ENCODE measurements around the gene MAP3K1. TPM values are rescaled to one million over a fixed set of nuclear protein-coding genes. Genes with fewer than 3 reads are reported as not detected.

MAP3K1 gene
- total and polyA plus RNA-seq, 2 experiments from 2014 or later, result 12.0 to 38.2 TPM

DNA sequence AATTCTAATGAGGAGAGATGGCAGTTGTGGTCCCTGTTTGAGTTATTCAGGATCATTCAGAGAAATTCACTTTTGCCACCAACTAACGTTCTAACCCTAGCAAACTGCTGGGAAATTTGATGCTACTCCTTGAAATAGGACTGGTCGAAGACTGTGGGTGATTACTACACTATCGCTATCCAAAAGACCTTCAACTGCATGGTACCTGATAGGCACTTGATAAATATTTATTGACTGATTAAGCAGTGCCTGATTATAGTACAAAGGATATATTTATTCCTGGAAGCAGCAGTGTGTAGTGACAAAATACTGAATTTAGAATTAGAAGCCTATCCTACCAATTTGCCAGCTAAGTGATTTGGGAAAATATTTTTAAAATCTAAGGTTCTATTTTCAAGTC is 14.1 kb upstream of the MAP3K1 start:
- Histone ChIP-seq H4K20me1 (ENCODE audit: insufficient read depth, poor library complexity, severe bottlenecking) (no peaks in the 10 kb centered on the region), H3K4me1 (ENCODE audit: insufficient read depth) (no peaks in the 10 kb centered on the region), H3K36me3 (replicated peaks; ENCODE audit: insufficient read depth, low read depth) (no peaks in the 10 kb centered on the region), H3K9me3 (ENCODE audit: low read depth) (no peaks in the 10 kb centered on the region), H3K9me2 (replicated peaks; ENCODE audit: insufficient read depth) (no peaks in the 10 kb centered on the region), H3K4me2 (no peak overlapping the region), H3K79me2 (no peaks in the 10 kb centered on the region), H2AFZ (no peak overlapping the region), H3K27ac (no peak overlapping the region), H3K27me3 (no peaks in the 10 kb centered on the region), H3K4me3 (no peak overlapping the region)
- DNase-seq (ENCODE audit: low spot score), result no peak
- WGBS (ENCODE audit: low lambda C conversion rate, missing lambda C conversion rate), result 75% methylated on average over 3 of the region's 3 CpGs
- TF ChIP-seq, protein P1, sequence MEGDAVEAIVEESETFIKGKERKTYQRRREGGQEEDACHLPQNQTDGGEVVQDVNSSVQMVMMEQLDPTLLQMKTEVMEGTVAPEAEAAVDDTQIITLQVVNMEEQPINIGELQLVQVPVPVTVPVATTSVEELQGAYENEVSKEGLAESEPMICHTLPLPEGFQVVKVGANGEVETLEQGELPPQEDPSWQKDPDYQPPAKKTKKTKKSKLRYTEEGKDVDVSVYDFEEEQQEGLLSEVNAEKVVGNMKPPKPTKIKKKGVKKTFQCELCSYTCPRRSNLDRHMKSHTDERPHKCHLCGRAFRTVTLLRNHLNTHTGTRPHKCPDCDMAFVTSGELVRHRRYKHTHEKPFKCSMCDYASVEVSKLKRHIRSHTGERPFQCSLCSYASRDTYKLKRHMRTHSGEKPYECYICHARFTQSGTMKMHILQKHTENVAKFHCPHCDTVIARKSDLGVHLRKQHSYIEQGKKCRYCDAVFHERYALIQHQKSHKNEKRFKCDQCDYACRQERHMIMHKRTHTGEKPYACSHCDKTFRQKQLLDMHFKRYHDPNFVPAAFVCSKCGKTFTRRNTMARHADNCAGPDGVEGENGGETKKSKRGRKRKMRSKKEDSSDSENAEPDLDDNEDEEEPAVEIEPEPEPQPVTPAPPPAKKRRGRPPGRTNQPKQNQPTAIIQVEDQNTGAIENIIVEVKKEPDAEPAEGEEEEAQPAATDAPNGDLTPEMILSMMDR (IDR thresholded peaks at IDR 0.05; ENCODE audit: poor library complexity), result no peak
- TF ChIP-seq EZH2phosphoT487 (IDR thresholded peaks at IDR 0.05; ENCODE audit: low read depth, severe bottlenecking, unreplicated experiment) (no peak), EZH2 (IDR thresholded peaks at IDR 0.05; ENCODE audit: borderline replicate concordance) (no peak)

DNA sequence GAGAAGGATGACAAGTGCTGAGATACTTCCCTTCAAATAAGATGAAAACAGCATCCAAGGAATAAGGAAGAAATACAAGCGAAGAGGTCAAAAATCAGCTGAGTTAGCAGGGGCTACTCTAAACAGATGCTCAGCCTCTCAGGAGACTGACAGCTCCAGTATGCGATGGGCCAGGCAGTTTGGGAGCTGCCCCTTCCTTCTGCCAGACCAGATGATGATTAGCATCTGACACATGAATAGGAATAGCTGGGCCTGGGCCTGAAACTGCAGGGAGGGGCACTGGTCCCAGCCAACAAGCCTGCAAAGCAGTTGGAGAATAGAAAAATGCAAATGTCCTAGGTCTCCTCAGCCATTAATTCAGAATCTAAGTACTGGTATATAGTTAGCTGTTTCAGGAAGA is 13.1 kb upstream of the MAP3K1 start:
- Histone ChIP-seq H3K27me3 (no peaks in the 10 kb centered on the region), H3K4me1 (ENCODE audit: insufficient read depth) (no peaks in the 10 kb centered on the region), H3K9me2 (replicated peaks; ENCODE audit: insufficient read depth) (no peaks in the 10 kb centered on the region), H3K36me3 (replicated peaks; ENCODE audit: insufficient read depth, low read depth) (no peaks in the 10 kb centered on the region), H3K27ac (no peak overlapping the region), H3K4me3 (no peak overlapping the region), H2AFZ (no peak overlapping the region), H3K9me3 (ENCODE audit: low read depth) (no peaks in the 10 kb centered on the region), H3K4me2 (no peak overlapping the region), H4K20me1 (ENCODE audit: insufficient read depth, poor library complexity, severe bottlenecking) (no peaks in the 10 kb centered on the region), H3K79me2 (no peaks in the 10 kb centered on the region)
- WGBS (ENCODE audit: low lambda C conversion rate, missing lambda C conversion rate), result 78% methylated on average over 2 of the region's 2 CpGs
- TF ChIP-seq, protein P1 (IDR thresholded peaks at IDR 0.05; ENCODE audit: poor library complexity), result no peak
- TF ChIP-seq EZH2phosphoT487 (IDR thresholded peaks at IDR 0.05; ENCODE audit: low read depth, severe bottlenecking, unreplicated experiment) (no peak), EZH2 (IDR thresholded peaks at IDR 0.05; ENCODE audit: borderline replicate concordance) (no peak)
- no peak for DNase-seq (ENCODE audit: low spot score)

DNA sequence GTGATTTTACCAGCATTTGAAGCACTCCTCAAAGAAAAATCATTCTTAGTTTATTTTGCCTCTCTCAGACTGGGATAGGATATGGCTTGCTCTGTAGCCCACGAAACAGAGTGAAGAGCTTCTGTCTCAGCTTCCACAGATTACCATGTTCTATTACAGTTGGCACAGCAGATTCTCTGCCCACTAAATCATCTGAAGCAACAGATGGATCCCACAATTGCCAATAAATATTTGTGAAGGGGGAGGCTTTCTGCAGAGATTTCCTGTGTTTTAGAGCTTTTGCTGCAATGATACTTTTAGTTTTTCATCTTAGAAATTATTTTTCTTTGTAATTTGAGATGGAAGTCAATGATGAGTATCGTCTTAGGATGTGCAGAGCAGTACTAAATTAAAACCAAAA is 12.3 kb upstream of the MAP3K1 start:
- Histone ChIP-seq H3K9me2 (replicated peaks; ENCODE audit: insufficient read depth) (no peaks in the 10 kb centered on the region), H3K27me3 (no peaks in the 10 kb centered on the region), H3K4me1 (ENCODE audit: insufficient read depth) (no peaks in the 10 kb centered on the region), H3K4me3 (no peak overlapping the region), H4K20me1 (ENCODE audit: insufficient read depth, poor library complexity, severe bottlenecking) (no peaks in the 10 kb centered on the region), H3K27ac (no peak overlapping the region), H3K79me2 (no peaks in the 10 kb centered on the region), H2AFZ (no peak overlapping the region), H3K36me3 (replicated peaks; ENCODE audit: insufficient read depth, low read depth) (no peaks in the 10 kb centered on the region), H3K9me3 (ENCODE audit: low read depth) (no peaks in the 10 kb centered on the region), H3K4me2 (no peak overlapping the region)
- 82% methylated on average over 2 of the region's 2 CpGs for WGBS (ENCODE audit: low lambda C conversion rate, missing lambda C conversion rate)
- TF ChIP-seq, protein P1 (IDR thresholded peaks at IDR 0.05; ENCODE audit: poor library complexity), result no peak
- TF ChIP-seq EZH2phosphoT487 (IDR thresholded peaks at IDR 0.05; ENCODE audit: low read depth, severe bottlenecking, unreplicated experiment) (no peak), EZH2 (IDR thresholded peaks at IDR 0.05; ENCODE audit: borderline replicate concordance) (no peak)
- DNase-seq (ENCODE audit: low spot score), result no peak

DNA sequence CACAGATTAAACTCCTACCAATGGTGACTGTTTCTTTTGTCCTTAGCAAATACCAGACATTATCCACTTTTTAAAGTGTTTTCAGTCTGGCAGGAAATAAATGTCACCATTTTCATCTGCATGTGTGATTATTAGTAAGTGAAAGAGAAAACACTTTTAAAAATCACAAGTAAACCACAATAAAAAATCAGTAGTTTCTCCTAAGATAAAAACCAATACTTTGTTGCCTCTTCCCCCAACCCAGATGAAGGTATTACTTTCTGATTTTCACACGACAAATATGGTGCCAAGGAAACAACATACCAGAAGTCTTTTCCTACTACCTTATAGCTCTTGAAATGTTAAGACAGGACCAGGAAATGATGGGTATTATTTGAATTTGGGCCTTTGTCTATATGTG is 11.5 kb upstream of the MAP3K1 start:
- DNase-seq (ENCODE audit: low spot score), result no peak
- H3K79me2 ChIP-seq, result no peaks in the 10 kb centered on the region
- H3K4me1 ChIP-seq (ENCODE audit: insufficient read depth), result no peaks in the 10 kb centered on the region
- WGBS (ENCODE audit: low lambda C conversion rate, missing lambda C conversion rate), result 94% methylated on average over 1 of the region's 1 CpG
- H3K27ac ChIP-seq, result no peak overlapping the region
- no peaks in the 10 kb centered on the region for H3K9me3 ChIP-seq (ENCODE audit: low read depth)
- no peak overlapping the region for H3K4me2 ChIP-seq
- H3K4me3 ChIP-seq, result no peak overlapping the region
- H3K27me3 ChIP-seq, result no peaks in the 10 kb centered on the region
- TF ChIP-seq EZH2phosphoT487 (IDR thresholded peaks at IDR 0.05; ENCODE audit: low read depth, severe bottlenecking, unreplicated experiment) (no peak), EZH2 (IDR thresholded peaks at IDR 0.05; ENCODE audit: borderline replicate concordance) (no peak)
- TF ChIP-seq, protein P1 (IDR thresholded peaks at IDR 0.05; ENCODE audit: poor library complexity), result no peak
- H3K36me3 ChIP-seq (replicated peaks; ENCODE audit: insufficient read depth, low read depth), result no peaks in the 10 kb centered on the region
- no peak overlapping the region for H2AFZ ChIP-seq
- H3K9me2 ChIP-seq (replicated peaks; ENCODE audit: insufficient read depth), result no peaks in the 10 kb centered on the region
- no peaks in the 10 kb centered on the region for H4K20me1 ChIP-seq (ENCODE audit: insufficient read depth, poor library complexity, severe bottlenecking)
